DMS53 treated with DMSO at 0.1 percent for 48 hours (cell line): ENCODE results near the gene RAD9A.
"Not testable (repeated sequence)": the region's sequence is repeated elsewhere in the genome, so short reads cannot be mapped to it uniquely, and the experiment has no call there.

Source experiments
- DNase-seq: peaks from one replicate; lab custom pipeline; 2025; ENCODE audit not compliant: unreplicated experiment; lab: John Stamatoyannopoulos, UW

The RAD9A gene

DNA sequence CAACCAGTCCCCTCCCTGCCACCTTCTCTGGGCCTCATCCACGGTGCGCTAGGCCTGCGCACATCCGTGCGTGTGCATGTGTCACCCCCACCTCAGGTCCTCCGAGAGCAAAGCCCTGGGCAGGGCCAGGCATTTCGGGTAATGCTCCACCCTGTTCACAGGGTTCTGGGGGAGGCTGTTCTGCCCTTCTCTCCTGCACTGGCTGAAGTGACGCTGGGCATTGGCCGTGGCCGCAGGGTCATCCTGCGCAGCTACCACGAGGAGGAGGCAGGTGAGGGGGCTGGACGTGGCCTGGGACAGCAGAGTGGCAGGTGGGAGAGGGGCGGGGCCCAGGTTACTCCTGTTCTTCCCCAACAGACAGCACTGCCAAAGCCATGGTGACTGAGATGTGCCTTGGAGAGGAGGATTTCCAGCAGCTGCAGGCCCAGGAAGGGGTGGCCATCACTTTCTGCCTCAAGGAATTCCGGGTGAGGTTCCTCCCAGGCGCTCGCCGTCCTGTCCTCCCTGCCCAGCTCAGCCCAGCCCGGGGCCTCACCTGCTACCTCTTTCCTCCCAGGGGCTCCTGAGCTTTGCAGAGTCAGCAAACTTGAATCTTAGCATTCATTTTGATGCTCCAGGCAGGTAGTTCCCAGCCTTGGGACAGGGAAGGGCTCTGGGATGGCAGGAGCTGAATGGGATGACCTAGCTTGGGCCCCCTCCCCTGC is 3.9 kb downstream of the RAD9A start:
- no peak for DNase-seq

DNA sequence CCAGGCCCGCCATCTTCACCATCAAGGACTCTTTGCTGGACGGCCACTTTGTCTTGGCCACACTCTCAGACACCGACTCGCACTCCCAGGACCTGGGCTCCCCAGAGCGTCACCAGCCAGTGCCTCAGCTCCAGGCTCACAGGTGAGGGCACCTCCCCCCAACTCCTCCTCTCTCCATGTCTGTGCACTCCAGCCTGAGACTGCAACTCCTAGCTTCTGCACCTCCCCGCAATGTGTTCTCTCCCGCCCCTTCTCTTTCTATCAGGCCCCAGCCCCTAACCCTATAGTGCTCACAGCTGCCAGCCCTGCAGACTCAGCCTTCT is 4.4 kb downstream of the RAD9A start:
- DNase-seq = no peak

DNA sequence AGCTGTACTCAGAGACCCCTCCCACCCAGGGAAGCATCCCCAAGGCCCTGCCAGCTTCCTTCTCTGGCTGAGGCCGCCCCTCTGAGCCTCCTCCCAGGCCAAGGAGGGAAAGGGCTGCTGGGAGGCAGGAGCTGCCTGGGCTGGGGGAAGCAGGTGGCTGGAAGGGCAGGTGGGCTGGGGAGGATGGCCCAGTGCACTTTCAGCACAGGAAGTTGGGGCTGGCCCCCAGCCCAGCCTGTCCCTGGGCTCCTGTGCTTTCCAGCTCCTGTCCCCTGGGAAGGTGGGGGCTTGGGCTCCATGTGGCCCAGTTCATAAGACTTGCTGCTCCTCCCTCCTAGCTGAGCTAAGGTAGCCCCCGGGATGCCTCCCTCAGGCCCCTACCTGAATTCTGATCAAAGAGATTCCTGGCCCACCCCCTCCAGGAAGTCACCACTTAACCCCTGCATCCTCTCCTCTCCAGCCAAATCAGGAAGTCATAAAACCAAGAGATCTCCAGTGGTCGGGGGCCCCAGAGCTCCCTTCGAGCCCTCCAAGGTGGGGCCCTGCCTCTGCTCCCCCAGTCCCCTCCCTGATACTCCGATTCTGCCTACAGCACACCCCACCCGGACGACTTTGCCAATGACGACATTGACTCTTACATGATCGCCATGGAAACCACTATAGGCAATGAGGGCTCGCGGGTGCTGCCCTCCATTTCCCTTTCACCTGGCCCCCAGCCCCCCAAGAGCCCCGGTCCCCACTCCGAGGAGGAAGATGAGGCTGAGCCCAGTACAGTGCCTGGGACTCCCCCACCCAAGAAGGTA is 5.0 kb downstream of the RAD9A start:
- no peak for DNase-seq

DNA sequence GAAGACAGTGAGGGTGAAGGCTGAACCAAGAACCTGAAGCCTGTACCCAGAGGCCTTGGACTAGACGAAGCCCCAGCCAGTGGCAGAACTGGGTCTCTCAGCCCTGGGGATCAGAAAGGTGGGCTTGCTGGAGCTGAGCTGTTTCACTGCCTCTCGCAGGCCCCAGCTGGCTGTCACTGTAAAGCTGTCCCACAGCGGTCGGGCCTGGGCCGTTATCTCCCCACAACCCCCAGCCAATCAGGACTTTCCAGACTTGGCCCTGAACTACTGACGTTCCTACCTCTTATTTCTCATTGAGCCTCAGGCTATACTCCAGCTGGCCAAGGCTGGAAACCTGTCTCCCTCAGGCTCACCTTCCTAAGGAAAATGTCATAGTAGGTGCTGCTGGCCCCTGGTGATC is 5.8 kb downstream of the RAD9A start:
- no peak for DNase-seq

DNA sequence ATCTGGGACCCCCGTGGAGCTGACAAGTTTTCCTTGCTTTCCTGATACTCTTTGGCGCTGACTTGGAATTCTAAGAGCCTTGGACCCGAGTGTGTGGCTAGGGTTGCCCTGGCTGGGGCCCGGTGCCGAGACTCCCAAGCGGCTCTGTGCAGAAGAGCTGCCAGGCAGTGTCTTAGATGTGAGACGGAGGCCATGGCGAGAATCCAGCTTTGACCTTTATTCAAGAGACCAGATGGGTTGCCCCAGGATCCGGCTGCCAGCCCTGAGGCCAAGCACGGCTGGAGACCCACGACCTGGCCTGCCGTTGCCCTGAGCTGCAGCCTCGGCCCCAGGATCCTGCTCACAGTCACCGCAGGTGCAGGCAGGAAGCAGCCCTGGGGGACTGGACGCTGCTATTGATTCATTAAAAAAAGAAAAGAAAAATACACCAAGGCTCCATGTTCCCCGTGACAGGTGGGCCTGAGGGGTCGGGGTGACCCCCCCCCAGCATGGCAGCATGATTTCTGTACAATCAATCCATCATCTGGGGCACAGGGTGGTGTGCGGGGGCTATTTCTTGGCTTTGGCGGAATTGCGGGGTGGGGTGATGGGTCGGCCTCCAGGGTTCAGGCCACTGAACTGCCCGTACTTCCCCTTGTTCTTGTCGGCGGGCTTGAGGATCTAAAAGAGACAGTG is 6.3 kb downstream of the RAD9A start:
- no peak for DNase-seq

DNA sequence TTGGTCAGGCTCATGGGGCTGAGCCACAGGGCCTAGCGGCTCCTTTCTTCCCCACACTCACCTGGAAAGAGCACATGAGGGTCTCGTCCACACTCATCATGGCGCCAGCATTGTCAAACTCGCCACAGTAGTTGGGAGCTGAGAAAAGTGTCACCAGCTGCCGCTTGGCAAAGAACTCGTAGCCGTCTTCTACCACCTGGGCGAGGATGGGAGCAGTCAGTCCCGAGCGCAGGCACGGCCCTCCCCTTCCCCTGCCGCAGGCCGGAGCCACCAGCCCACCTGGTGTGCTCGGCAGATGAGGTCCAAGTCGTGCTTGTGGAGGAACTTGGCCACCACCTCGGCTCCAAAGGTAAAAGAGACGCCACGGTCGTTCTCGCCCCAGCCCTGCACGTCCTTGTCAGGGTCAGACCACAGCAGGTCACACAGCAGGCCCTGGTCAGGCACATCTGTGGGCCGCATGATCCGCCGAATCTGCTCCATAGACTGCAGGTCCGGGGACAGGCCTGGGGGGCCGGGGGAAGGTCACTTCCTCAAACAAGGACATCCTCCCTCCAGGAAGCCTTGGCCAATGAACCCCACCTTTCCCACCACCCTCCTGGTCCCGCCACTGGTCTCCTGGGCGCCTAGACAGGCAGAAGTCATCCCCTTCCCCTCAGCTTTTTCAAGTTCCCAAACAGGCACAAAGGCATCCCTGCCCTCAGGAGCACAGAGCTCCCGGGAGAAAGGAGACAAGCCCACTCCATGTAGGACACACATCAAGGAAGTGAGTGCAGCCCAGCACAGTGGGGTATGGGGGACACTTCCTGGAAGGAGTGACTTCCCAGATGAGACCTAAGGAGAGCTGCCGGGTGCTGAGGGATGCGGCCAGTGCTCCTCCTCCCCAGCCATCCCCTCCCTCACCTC is 7.1 kb downstream of the RAD9A start:
- DNase-seq = no peak

DNA sequence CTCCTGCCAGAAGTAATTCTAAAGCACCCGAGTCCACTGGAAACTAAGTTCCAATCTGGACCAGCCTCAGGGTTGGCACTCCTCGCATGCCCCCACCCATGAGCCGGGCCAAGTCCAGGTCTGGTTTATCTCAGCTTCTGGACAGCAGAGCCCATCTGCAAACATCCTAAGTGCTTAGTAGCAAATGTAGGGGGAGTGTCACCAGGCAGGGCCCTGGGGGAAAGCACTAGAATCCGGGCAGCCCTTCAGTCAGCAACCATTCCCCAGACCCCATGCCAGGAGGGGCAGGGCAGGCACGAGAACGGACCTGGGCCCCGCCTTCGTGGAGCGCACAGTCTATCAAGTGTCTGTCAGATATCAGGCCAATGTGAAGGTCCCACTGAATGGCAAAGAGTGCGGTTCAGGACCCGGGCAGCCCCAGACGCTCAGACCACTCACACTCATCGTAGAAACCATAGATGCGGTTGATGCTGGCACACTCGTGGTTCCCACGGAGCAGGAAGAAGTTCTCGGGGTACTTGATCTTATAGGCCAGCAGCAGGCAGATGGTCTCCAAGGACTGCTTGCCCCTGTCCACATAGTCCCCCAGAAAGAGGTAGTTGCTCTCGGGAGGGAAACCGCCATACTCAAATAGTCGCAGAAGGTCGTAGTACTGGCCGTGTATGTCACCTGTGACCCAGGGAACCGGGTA is 8.6 kb downstream of the RAD9A start:
- DNase-seq = no peak

DNA sequence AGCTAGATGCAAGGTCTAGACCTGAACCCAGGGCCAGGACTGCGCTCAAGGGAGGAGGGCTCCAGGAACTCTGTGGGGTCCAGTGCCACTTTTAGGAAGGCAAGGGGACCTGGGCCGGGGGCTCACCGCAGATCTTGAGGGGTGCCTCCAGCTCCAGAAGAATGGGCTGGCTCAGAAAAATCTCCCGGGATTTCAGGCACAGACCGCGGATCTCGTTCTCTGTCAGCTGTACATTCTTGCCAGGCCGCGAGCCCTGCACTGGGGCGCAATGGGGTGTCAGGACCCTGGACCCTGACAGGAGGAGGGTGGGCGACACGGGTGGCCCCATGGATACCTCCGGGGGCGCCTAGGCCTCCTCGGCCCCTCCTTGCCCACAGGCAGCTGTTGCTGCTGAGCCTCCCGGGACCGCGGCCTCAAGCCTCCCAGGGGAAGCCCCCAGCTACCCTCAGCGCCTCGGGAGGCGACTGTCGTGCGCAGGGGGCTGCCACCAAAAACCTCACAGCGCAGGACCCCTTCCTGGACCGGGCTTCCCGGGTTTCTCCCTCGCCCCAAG is 9.2 kb downstream of the RAD9A start:
- no peak for DNase-seq

DNA sequence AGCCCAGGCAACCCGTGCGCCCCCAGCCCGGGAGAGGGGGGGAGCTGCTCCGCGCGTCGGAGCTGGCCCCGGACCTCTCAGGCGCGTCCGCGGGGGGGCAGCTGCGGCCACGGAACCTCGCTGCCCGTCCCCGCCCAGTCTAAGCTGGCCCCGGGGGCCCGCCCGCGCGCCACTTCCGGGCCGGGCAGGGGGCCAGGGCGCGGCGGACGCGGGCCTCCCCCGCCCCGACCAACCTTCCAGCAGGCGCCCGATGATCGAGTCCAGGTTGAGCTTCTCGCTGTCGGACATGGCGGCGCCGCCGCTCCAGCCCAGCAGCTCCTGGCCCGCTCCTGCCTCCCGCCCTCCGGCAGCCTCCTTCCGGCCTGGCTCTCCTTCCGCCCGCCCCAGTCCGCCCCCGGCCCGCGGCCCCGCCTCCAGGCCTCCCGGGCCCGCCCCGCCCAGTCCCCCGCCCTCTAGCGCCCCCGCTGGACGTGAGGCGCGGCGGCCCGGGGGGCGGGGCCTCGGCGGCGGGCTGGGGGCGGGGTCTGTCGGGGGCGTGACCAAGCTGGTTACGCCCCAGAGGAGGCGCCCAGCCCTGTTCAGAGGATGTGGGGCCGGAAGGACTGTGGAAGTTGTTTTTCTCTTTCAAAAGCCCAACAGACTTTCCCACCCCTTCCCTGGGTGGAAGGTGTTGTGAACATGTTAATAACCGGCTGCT is 9.9 kb downstream of the RAD9A start, which contains the start of gene PPP1CA:
TSS of gene PPP1CA (minus strand) at position 364 of the 697 bp plus-strand sequence. CDS start at position 288, 76 bp downstream.
- peak; percentile 86 for DNase-seq

DNA sequence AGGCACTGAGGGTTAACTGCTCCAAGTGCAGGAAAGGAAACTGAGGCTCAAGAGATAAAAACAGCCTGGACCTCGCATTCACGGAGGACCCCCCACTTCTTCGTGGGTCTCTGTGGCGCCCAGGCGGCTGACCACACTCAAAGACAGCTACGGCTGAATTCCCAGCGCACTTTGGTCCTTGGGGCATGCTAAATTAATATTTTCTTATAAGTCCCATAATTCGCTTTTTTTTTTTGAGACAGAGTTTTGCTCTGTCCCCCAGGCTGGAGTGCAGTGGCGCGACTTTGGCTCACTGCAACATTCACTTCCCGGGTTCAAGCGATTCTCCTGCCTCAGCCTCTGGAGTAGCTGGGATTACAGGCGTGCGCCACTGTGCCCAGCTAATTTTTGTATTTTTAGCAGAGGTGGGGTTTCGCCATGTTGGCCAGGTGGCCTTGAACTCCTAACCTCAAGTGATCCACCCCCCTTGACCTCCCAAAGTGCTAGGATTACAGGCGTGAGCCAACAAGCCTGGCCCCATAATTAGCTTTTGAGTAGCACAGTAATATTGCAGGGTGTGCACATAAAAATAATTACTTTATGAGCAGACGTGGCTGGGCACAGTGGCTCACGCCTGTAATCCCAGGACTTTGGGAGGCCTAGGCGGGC is 10.5 kb downstream of the RAD9A start:
- DNase-seq = not testable (repeated sequence)

DNA sequence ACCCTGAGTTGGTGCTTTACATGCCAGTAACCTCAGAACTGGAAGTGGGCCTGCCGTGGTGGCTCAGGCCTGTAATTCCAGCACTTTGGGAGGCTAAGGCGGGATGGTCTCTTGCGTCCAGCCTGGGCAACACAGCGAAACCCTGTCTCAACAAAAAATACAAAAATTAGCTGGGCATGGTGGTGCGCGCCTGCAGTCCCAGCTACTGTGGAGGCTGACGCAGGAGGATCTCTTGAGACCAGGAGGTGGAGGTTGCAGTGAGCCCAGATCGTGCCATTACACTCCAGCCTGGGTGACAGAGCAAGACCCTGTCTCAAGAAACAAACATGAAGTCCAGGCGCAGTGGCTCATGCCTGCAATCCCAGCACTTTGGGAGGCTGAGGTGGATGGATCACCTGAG is 11.3 kb downstream of the RAD9A start:
- DNase-seq = not testable (repeated sequence)

DNA sequence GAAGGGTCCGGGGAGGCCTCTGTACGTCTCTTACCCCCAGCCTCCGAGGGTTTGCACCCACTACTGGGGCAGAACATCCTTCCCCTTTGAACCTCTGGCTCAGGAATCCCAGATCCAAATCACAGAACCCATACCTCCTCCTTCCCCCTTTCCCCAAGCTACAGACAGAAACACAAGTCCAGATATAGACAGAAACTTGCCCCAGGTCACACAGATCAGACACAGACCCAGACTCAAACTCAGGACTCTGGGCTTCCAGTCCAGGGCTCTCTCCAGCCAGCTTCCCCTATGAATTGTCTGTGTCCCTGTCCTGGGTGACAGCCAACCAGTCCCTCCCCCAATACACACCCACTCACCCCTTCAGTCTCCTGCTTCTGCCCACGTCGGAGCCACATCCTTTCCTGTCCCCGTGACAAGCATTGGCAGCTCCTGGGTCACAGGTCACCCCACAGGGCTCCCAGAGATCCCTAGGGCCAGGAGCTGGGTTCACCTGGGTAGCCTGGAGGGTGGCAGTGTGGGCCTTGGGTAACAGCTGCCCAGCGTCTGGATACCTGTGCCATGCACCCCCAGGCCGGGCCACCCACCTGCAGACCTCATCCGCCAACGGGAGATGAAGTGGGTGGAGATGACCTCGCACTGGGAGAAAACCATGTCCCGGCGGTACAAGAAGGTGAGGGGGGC is 12.9 kb downstream of the RAD9A start:
- no peak for DNase-seq

DNA sequence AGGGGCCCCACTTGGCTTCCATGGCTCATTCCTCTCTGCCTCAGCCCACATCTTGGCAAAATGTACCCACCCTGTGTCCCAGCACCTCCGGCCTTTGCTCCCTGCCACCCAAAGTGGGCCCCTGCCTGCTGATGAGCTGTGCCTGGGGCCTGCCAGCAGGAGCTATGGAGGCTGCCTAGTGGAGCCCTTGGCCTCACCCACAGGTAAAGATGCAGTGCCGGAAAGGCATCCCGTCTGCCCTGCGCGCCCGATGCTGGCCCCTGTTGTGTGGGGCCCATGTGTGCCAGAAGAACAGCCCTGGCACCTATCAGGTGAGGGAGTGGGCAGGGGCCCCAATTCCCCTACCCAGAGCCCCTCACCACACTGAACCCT is 13.4 kb downstream of the RAD9A start:
- no peak for DNase-seq

DNA sequence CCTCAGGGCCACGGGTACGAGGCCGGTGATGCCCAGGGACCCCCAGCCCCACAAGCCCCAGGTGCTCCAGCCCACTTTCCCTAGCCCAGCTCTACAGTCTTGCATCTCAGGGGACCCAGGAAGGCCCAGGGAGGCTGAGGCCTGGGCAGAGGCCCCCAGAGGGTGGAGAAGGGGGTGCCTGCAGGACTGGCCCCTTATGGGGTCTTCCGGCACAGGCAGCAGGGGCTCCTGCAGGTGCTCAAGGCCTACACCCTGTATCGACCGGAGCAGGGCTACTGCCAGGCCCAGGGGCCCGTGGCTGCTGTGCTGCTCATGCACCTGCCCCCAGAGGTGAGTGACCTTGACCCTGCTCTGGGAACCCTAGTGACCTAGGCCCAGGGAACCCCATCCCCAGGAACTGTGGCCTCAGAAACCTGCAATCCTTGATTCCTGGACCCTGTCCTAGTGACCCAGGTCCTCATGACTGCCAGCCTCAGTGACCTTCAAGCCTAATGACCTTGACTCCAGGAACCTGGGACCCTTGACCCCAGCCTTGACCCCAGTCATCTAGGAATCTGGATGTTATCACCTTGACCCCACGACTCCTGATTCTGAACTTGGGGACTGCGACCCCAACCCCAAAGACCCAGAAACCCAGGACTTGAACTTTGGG is 14.0 kb downstream of the RAD9A start:
- no peak for DNase-seq

DNA sequence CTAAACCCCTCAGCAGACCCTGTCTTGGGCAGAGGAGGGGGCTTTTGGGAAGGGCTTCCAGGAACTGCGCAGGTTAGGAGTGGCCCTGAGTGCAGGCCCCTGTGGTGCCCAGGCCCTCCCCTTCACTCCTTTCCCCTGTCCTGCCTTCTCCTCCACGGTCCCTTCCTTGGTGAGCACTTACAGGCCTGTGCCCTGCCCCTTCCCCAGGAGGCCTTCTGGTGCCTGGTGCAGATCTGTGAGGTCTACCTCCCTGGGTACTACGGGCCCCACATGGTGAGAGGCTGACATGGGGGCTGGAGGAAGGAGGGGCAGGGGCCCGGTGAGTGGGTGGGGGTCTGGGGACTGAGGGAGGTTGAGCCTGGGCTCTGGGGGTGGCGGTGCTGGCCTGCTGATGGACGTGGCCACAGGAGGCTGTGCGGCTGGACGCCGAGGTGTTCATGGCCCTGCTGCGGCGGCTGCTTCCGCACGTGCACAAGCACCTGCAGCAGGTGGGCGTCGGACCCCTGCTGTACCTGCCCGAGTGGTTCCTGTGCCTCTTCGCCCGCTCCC is 14.7 kb downstream of the RAD9A start:
- no peak for DNase-seq

DNA sequence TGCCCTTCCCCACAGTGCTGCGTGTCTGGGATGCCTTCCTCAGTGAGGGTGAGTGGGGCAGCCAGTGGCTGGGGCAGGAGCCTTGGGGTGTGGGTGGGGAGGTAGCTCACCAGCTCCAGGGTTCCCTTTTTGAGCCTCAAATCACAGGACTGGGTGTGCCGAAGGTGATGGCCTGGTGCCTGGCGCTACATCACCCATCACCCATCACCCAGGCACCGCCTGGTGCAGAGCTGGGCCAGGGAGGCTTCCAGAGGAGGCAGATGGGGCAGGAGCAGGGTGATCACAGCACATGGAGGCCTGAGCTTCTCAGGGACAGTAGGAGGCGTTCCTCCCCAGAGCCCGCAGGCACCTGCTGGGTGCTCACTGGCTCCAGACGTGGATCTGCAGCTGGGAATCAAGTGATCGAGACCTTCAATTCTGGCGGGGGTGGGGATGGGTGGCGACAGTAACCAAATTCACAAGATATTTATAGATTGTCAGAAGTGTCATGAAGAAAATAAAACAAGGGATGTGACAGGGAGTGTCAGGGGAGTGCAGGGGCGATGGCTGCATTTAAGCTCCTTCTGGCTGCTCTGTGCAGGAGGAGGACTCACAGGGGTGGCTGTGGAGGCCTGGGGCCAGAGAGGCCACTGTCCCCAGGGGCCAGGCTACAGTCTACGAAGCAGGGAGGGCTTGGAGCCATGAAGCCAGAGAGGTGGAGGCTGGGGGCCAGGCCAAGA is 15.3 kb downstream of the RAD9A start:
- DNase-seq = no peak

DNA sequence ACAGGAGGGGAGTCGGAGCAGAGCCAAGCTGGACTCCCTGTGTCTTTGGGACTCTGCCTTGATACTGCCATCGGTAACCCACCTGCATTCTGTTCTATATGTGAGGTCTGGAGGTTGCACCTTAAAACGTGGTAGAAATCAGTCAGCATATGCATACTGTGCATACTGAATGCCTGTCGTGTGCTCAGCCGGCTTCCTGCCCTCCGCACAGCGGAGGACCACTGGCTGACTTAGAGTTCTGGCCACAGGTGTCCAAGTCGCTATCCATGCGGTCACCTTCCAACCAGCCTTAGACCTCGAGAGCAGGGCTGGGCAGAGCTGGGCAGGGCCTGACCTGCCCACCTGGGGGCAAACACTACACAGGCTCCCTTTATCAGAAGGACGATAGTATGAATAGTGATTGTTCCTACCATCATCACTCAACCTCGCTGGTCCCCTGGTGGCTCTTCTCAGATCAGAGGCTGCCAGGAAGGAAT is 15.9 kb downstream of the RAD9A start:
- DNase-seq = no peak
